Keratinocyte (primary cell): Measurements from ENCODE around the gene TCP1. TPM values are rescaled to one million over a fixed set of nuclear protein-coding genes. Genes with fewer than 3 reads are reported as not detected.

Experiments used
- DNase-seq: peaks from one replicate; pipeline ENCODE4 v3.0.0-alpha.2; 2011; ENCODE audit warnings: low read depth, missing footprints, low spot score
- FAIRE-seq: peaks from 2 replicates; lab custom pipeline; 2011; peaks lifted over from hg19 to GRCh38; lab: Jason Lieb, UNC
- H2AFZ ChIP-seq: 2 replicates; pipeline ENCODE4 v1.6.0; 2012; ENCODE audit warnings: low read length, control low read depth, inconsistent platforms; ENCODE audit not compliant: control insufficient read depth
- H3K27ac ChIP-seq: 2 replicates; pipeline ENCODE4 v1.5.1; 2011; ENCODE audit warnings: low read length; ENCODE audit not compliant: control insufficient read depth, insufficient read depth
- H3K27me3 ChIP-seq: 3 replicates; pipeline ENCODE4 v1.6.0; 2011; ENCODE audit warnings: low read length; ENCODE audit not compliant: control insufficient read depth, insufficient read depth; ENCODE audit errors: extremely low read depth
- H3K36me3 ChIP-seq, 2 experiments: 2 replicates in 1 of 2; 3 replicates in 1 of 2; pipeline ENCODE4 v1.5.1; 2011; ENCODE audit warnings: low read length in 2 of 2, mild to moderate bottlenecking in 1 of 2; ENCODE audit not compliant: control insufficient read depth in 2 of 2, insufficient read depth in 2 of 2; ENCODE audit errors: extremely low read depth in 1 of 2
- H3K4me1 ChIP-seq: 3 replicates; pipeline ENCODE4 v1.5.1; 2011; ENCODE audit warnings: low read length; ENCODE audit not compliant: control insufficient read depth, insufficient read depth; ENCODE audit errors: extremely low read depth
- H3K4me2 ChIP-seq: 3 replicates; pipeline ENCODE4 v1.6.0; 2011; ENCODE audit warnings: low read depth, low read length; ENCODE audit not compliant: control insufficient read depth, insufficient read depth; ENCODE audit errors: extremely low read depth
- H3K4me3 ChIP-seq, 3 experiments: fragments of 200-600 bp in 1 of 3; sonication (generic) in 1 of 3; 2 replicates in 2 of 3; 3 replicates in 1 of 3; pipeline ENCODE4 v1.5.1; 2011 to 2016; ENCODE audit warnings: low read length in 3 of 3, mild to moderate bottlenecking in 3 of 3, control low read depth in 2 of 3, inconsistent platforms in 1 of 3, low read depth in 1 of 3, mixed read lengths in 1 of 3, mixed run types in 1 of 3, moderate library complexity in 1 of 3; ENCODE audit not compliant: control insufficient read depth in 2 of 3, insufficient read depth in 2 of 3; ENCODE audit errors: extremely low read depth in 1 of 3
- H3K79me2 ChIP-seq: 2 replicates; pipeline ENCODE4 v1.6.0; 2012; ENCODE audit warnings: low read length; ENCODE audit not compliant: control insufficient read depth, insufficient read depth
- H3K9ac ChIP-seq: 3 replicates; pipeline ENCODE4 v1.6.0; 2011; ENCODE audit warnings: low read length; ENCODE audit not compliant: control insufficient read depth, insufficient read depth; ENCODE audit errors: extremely low read depth
- H3K9me1 ChIP-seq: 3 replicates; pipeline ENCODE4 v1.6.0; 2011; ENCODE audit warnings: low read length; ENCODE audit not compliant: control insufficient read depth, insufficient read depth; ENCODE audit errors: extremely low read depth
- H3K9me3 ChIP-seq: 2 replicates; pipeline ENCODE4 v1.5.1; 2012; ENCODE audit warnings: low read depth, low read length; ENCODE audit not compliant: control insufficient read depth
- H4K20me1 ChIP-seq: 3 replicates; pipeline ENCODE4 v1.6.0; 2011; ENCODE audit warnings: low read length; ENCODE audit not compliant: control insufficient read depth, insufficient read depth; ENCODE audit errors: extremely low read depth
- EZH2 ChIP-seq: IDR thresholded peaks from one replicate; pipeline ENCODE4 v1.6.1; 2012; ENCODE audit warnings: inconsistent platforms, mild to moderate bottlenecking, low read length, moderate library complexity
- dilution Hi-C: fragments of 300-500 bp; cut with MboI; formaldehyde crosslinking; loops from one replicate; pipeline ENCODE4 v1.7.0; 2020; ENCODE audit warnings: low sequenced_read_pairs; ENCODE audit not compliant: extremely low pct_ligation_motif_present
- polyA plus RNA-seq, 5 experiments: library from polyadenylated mRNA; depleted of rRNA in 3 of 5; stranded (reverse) in 3 of 5; stranded (forward) in 1 of 5; unstranded in 1 of 5; fragments of >200 nt; gene quantifications; 1 replicate in 1 of 5; 2 replicates in 3 of 5; 3 replicates in 1 of 5; pipeline versions ENCODE4 v1.2.1 to v1.2.3, GENCODE V29; 2011 to 2012; ENCODE audit warnings: missing spikeins in 2 of 5, low read depth in 1 of 5, low replicate concordance in 1 of 5
- TF ChIP-seq, protein P1 (sequence below), 3 experiments: IDR thresholded peaks in 1 of 3; conservative IDR thresholded peaks in 1 of 3; optimal IDR thresholded peaks in 1 of 3; 2 replicates in 2 of 3; 3 replicates in 1 of 3; pipeline versions ENCODE3 to v1.5.1; 2011; ENCODE audit warnings: low read length in 3 of 3, mild to moderate bottlenecking in 3 of 3, moderate library complexity in 2 of 3, control low read depth in 1 of 3, inconsistent platforms in 1 of 3; ENCODE audit not compliant: insufficient read depth in 2 of 3; ENCODE audit errors: extremely low read depth in 1 of 3

Gene TCP1
- polyA plus RNA-seq, 1 donor (not counting 4 experiments of a cell fraction or from before 2014, with no cell fraction given): 174 TPM

- peaks cover 7% of the 10 kb centered on the region for H3K4me1 ChIP-seq
- TF ChIP-seq EZH2: no peak
- TF ChIP-seq, protein P1, sequence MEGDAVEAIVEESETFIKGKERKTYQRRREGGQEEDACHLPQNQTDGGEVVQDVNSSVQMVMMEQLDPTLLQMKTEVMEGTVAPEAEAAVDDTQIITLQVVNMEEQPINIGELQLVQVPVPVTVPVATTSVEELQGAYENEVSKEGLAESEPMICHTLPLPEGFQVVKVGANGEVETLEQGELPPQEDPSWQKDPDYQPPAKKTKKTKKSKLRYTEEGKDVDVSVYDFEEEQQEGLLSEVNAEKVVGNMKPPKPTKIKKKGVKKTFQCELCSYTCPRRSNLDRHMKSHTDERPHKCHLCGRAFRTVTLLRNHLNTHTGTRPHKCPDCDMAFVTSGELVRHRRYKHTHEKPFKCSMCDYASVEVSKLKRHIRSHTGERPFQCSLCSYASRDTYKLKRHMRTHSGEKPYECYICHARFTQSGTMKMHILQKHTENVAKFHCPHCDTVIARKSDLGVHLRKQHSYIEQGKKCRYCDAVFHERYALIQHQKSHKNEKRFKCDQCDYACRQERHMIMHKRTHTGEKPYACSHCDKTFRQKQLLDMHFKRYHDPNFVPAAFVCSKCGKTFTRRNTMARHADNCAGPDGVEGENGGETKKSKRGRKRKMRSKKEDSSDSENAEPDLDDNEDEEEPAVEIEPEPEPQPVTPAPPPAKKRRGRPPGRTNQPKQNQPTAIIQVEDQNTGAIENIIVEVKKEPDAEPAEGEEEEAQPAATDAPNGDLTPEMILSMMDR (optimal IDR thresholded peaks at IDR 0.05 in 1 of 3, IDR thresholded peaks at IDR 0.05 in 1 of 3, conservative IDR thresholded peaks at IDR 0.05 in 1 of 3; ENCODE audit: extremely low read depth in 1 of 3, insufficient read depth in 2 of 3, low read length in 3 of 3): no peak
- H3K27me3 ChIP-seq: no peaks in the 10 kb centered on the region
- H4K20me1 ChIP-seq: no peaks in the 10 kb centered on the region
- H3K9me1 ChIP-seq: no peaks in the 10 kb centered on the region
- dilution Hi-C loops: no loop called here
- no peak overlapping the region for H3K4me2 ChIP-seq
- FAIRE-seq: no peak
- H3K9me3 ChIP-seq: no peaks in the 10 kb centered on the region
- H3K36me3 ChIP-seq: no peaks in the 10 kb centered on the region
- no peak for DNase-seq
- H3K27ac ChIP-seq: no peak overlapping the region
- H2AFZ ChIP-seq: no peak overlapping the region
- H3K79me2 ChIP-seq: no peaks in the 10 kb centered on the region
- no peak overlapping the region for H3K9ac ChIP-seq
- H3K4me3 ChIP-seq: no peak overlapping the region
These were observed 38.7 kb upstream of the TCP1 start for GRCh38 chr6:159828074-159828473.

DNA sequence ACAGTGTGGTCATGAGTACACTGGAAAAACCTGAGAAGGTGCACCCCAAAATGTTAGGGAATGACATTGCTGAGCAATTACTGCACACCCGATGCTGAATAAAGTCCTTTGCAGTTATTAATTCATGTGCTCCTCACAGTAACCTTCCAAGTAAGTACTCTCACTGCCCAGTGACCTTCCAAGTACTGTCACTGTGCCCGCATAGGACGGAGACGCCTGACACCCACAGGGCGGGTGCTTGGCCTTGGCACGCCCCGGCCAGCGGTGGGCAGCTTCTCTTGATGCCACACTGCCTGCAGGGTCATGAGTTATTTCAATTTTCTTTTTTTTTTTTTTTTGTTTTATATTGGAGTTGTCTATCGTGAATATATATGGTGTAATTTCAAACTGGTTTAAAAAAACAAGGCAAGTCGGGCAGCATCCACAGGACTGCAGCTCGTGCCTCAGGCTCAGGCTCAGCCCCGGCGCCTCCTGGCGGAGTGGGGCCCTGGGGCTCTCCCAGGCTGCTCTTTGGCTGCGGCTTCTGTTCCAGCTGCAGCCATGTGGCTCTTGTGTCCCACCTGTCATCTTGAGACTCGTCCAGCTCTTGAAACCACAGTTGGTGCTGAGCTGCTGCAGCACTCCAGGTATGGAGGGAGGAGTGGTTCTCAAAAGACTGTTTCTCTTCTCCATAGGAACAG, 37.7 kb upstream of the TCP1 start:
- Histone ChIP-seq H3K27ac (no peak overlapping the region), H3K9me1 (no peaks in the 10 kb centered on the region), H2AFZ (no peak overlapping the region), H3K4me3 (no peak overlapping the region), H3K4me1 (peaks cover 4% of the 10 kb centered on the region), H3K4me2 (no peak overlapping the region), H3K27me3 (no peaks in the 10 kb centered on the region), H3K9ac (no peak overlapping the region), H3K36me3 (no peaks in the 10 kb centered on the region), H3K9me3 (no peaks in the 10 kb centered on the region), H3K79me2 (no peaks in the 10 kb centered on the region), H4K20me1 (no peaks in the 10 kb centered on the region)
- FAIRE-seq: no peak
- no peak for TF ChIP-seq EZH2
- TF ChIP-seq, protein P1 (optimal IDR thresholded peaks at IDR 0.05 in 1 of 3, IDR thresholded peaks at IDR 0.05 in 1 of 3, conservative IDR thresholded peaks at IDR 0.05 in 1 of 3; ENCODE audit: extremely low read depth in 1 of 3, insufficient read depth in 2 of 3, low read length in 3 of 3): no peak
- dilution Hi-C loops: no loop called here
- DNase-seq: no peak
